Measurements from ENCODE around the gene UBE2S. TPM values are rescaled to one million over a fixed set of nuclear protein-coding genes. Genes with fewer than 3 reads are reported as not detected.
A peak's percentile ranks its signal among the peaks of the same experiment; 100 is the strongest.

Gene UBE2S
- total RNA-seq, 3 donors from 2014 or later (not counting 1 experiment from before 2014, with no cell fraction given), result 60.2 to 107 (median 63.9) TPM

DNA sequence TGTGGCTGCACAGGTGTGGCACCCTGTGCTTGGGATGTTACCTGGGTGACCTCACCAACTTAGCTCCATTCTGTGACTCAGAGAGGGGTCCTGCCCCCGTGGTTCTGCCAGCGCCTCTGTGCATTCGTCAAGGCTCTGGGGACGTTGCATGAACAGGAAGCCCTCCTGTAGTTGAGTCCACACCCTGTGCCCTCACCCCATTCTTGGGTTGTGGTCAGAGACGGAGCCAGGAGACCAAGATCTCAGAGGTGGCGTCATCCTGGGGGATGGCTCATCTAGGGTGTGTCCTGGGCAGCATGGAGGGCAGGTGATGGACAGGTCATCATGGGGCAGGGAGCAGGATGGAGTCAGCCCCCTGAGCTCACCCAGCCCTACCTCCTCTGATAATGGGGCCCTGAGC lies 55.5 kb downstream of the UBE2S start:
- Histone ChIP-seq H3K27ac (ENCODE audit: low read length) (no peak overlapping the region), H3K4me1 (ENCODE audit: control insufficient read depth, insufficient read depth, low read length) (peaks cover 21% of the 10 kb centered on the region), H3K4me3 (ENCODE audit: low read length) (no peak overlapping the region), H3K9me3 (ENCODE audit: control insufficient read depth, insufficient read depth, low read length) (no peaks in the 10 kb centered on the region), H3K36me3 (ENCODE audit: control insufficient read depth, insufficient read depth, low read length) (no peaks in the 10 kb centered on the region), H3K27me3 (ENCODE audit: control insufficient read depth, insufficient read depth, low read length) (peaks cover 28% of the 10 kb centered on the region)
- intact Hi-C loops (cut with micrococcal nuclease), result no loop called here
- Mint-ChIP-seq H3K27ac (peak overlapping the region in 1 of 2 donors; percentile 77), H3K36me3 (no peaks in the 10 kb centered on the region), H3K27me3 (ENCODE audit: low read depth in 2 of 2) (peaks cover 25 to 32% of the 10 kb centered on the region in 2 donors), H3K4me1 (peaks cover 4 to 31% of the 10 kb centered on the region in 2 donors), H3K4me3 (no peak overlapping the region), H3K9me3 (no peaks in the 10 kb centered on the region)
- no peak for DNase-seq
- TF ChIP-seq CTCF (IDR thresholded peaks at IDR 0.05), result no peak
- no peak for ATAC-seq
- WGBS (ENCODE audit: insufficient coverage), result 44% methylated on average over 6 of the region's 6 CpGs

DNA sequence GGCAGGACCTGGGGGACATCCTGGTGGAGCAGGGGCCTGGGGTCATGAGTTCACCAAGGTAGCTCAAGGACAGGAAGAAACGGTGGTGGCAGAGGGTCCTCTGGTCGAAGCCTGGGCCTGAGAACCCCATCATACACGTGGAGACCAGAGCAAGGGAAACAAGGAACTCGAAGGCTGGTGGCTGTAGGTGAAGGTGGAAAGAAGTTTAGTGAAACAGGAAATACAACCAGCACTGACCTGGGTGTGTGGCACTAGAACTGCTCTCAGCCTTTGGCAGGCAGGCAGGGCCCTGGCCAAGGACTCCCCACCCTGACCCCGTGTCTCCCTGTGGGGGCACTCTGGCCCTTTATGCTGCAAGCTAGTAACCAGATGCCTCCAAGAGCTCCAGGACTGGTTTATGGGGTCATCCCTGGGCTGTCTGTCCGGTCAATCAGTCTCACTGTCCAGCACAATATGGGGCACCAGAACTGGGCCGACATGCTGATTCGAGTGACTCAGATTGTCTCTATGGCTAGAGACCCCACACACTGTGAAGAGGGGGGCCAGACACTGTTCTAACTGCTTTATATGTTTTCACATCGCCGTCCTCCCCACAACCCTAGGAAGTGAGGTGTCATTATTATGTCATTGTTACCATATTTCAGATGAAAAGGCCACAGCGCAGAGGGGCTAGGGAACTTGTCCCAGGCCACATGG lies 56.8 kb downstream of the UBE2S start:
- H3K4me3 Mint-ChIP-seq, result no peak overlapping the region
- Histone ChIP-seq H3K4me1 (ENCODE audit: control insufficient read depth, insufficient read depth, low read length) (peaks cover 21% of the 10 kb centered on the region), H3K4me3 (ENCODE audit: low read length) (no peak overlapping the region), H3K36me3 (ENCODE audit: control insufficient read depth, insufficient read depth, low read length) (no peaks in the 10 kb centered on the region), H3K9me3 (ENCODE audit: control insufficient read depth, insufficient read depth, low read length) (no peaks in the 10 kb centered on the region), H3K27ac (ENCODE audit: low read length) (no peak overlapping the region), H3K27me3 (ENCODE audit: control insufficient read depth, insufficient read depth, low read length) (peaks cover 28% of the 10 kb centered on the region)
- DNase-seq, result no peak
- intact Hi-C loops (cut with micrococcal nuclease), result no loop called here
- peak overlapping the region in 1 of 2 donors; percentile 74 for H3K27ac Mint-ChIP-seq
- no peaks in the 10 kb centered on the region for H3K36me3 Mint-ChIP-seq
- WGBS (ENCODE audit: insufficient coverage), result 64% methylated on average over 11 of the region's 11 CpGs
- peaks cover 4 to 31% of the 10 kb centered on the region in 2 donors for H3K4me1 Mint-ChIP-seq
- peaks cover 22 to 31% of the 10 kb centered on the region in 2 donors for H3K27me3 Mint-ChIP-seq (ENCODE audit: low read depth in 2 of 2)
- no peaks in the 10 kb centered on the region for H3K9me3 Mint-ChIP-seq
- TF ChIP-seq CTCF (IDR thresholded peaks at IDR 0.05), result no peak
- no peak for ATAC-seq

Other genes with a start within 250 kb of the UBE2S start
- not detected for gene DNAAF3, start 241.2 kb downstream of the UBE2S start, total RNA-seq
- gene SYT5, start 227.5 kb downstream of the UBE2S start, total RNA-seq, result 1 to 10 TPM; 4.9 to 6.1 (median 5.3) TPM
- under 1 TPM in 1 of 3 donors, not detected in 2; 0.45 TPM for gene PTPRH, start 198.3 kb downstream of the UBE2S start, total RNA-seq
- 10 to 100 TPM; 12.6 to 14.7 (median 14.6) TPM for gene TMEM86B, start 179.0 kb downstream of the UBE2S start, total RNA-seq
- gene PPP6R1, start 148.8 kb downstream of the UBE2S start, total RNA-seq, result 100 to 1,000 TPM; 252 to 275 (median 260) TPM
- gene HSPBP1, start 127.7 kb downstream of the UBE2S start, total RNA-seq, result 10 to 100 TPM; 17.1 to 19.5 (median 18.5) TPM
- gene BRSK1, start 123.8 kb downstream of the UBE2S start, total RNA-seq, result 1 to 10 TPM; 6.0 to 9.8 (median 6.5) TPM
- gene TMEM150B, start 82.4 kb downstream of the UBE2S start, total RNA-seq, result 1 to 10 TPM in 1 of 3 donors, under 1 TPM in 1, not detected in 1; 0.87 to 2.1 TPM
- 100 to 1,000 TPM in 1 of 3 donors, 10 to 100 TPM in 2; 44.5 to 147 (median 46.8) TPM for gene KMT5C, start 67.9 kb downstream of the UBE2S start, total RNA-seq
- 1 to 10 TPM in 1 of 3 donors, under 1 TPM in 1, not detected in 1; 0.26 to 6.5 TPM for gene COX6B2, start 53.1 kb downstream of the UBE2S start, total RNA-seq
- gene GARIN5B, start 44.5 kb downstream of the UBE2S start, total RNA-seq, result not detected
- gene IL11, start 37.3 kb downstream of the UBE2S start, total RNA-seq, result under 1 TPM; 0.14 to 0.35 (median 0.27) TPM
- not detected for gene TMEM190, start 31.0 kb downstream of the UBE2S start, total RNA-seq
- 1 to 10 TPM; 2.9 to 5.1 (median 4.0) TPM for gene TMEM238, start 23.5 kb downstream of the UBE2S start, total RNA-seq
- 1,000 to 10,000 TPM; 1,373 to 1,704 (median 1,679) TPM for gene RPL28, start 21.9 kb downstream of the UBE2S start, total RNA-seq
- not detected for gene SHISA7, start 35.5 kb upstream of the UBE2S start, total RNA-seq
- 10 to 100 TPM in 1 of 3 donors, 1 to 10 TPM in 2; 7.2 to 12.4 (median 9.5) TPM for gene ISOC2, start 53.9 kb upstream of the UBE2S start, total RNA-seq
- not detected for gene C19orf85, start 57.0 kb upstream of the UBE2S start, total RNA-seq
- gene ZNF628, start 68.8 kb upstream of the UBE2S start, total RNA-seq, result 10 to 100 TPM; 20.8 to 28.7 (median 24.1) TPM
- gene NAT14, start 77.4 kb upstream of the UBE2S start, total RNA-seq, result 10 to 100 TPM in 1 of 3 donors, 1 to 10 TPM in 2; 8.7 to 12.5 (median 8.8) TPM
- gene SSC5D, start 80.6 kb upstream of the UBE2S start, total RNA-seq, result under 1 TPM; 0.11 to 0.68 (median 0.58) TPM
- not detected for gene SBK2, start 129.3 kb upstream of the UBE2S start, total RNA-seq
- gene SBK3, start 137.8 kb upstream of the UBE2S start, total RNA-seq, result not detected
- gene ZNF579, start 173.1 kb upstream of the UBE2S start, total RNA-seq, result 10 to 100 TPM in 1 of 3 donors, 1 to 10 TPM in 2; 8.3 to 11.2 (median 9.5) TPM
- gene FIZ1, start 191.7 kb upstream of the UBE2S start, total RNA-seq, result 10 to 100 TPM in 2 of 3 donors, 1 to 10 TPM in 1; 8.5 to 18.2 (median 10.3) TPM
- gene ZNF524, start 192.5 kb upstream of the UBE2S start, total RNA-seq, result 10 to 100 TPM in 2 of 3 donors, 1 to 10 TPM in 1; 9.2 to 12.6 (median 12.5) TPM
- gene ZNF865, start 197.9 kb upstream of the UBE2S start, total RNA-seq, result 10 to 100 TPM; 18.5 to 22.1 (median 20.9) TPM
- 1 to 10 TPM; 6.4 to 7.9 (median 7.1) TPM for gene ZNF784, start 216.8 kb upstream of the UBE2S start, total RNA-seq
- gene ZNF580, start 233.2 kb upstream of the UBE2S start, total RNA-seq, result 10 to 100 TPM; 38.0 to 46.0 (median 40.0) TPM
- gene ZNF581, start 235.9 kb upstream of the UBE2S start, total RNA-seq, result 10 to 100 TPM; 15.4 to 21.9 (median 19.0) TPM
- 1 to 10 TPM; 2.0 to 3.2 (median 3.2) TPM for gene CCDC106, start 240.4 kb upstream of the UBE2S start, total RNA-seq
- 100 to 1,000 TPM; 304 to 322 (median 321) TPM for gene U2AF2, start 247.2 kb upstream of the UBE2S start, total RNA-seq

Data from natural killer cell (primary cell).